ENCODE results near the gene RSPH10B2.
"Not testable (repeated sequence)": the region's sequence is repeated elsewhere in the genome, so short reads cannot be mapped to it uniquely, and the experiment has no call there.

RSPH10B2 gene

DNA sequence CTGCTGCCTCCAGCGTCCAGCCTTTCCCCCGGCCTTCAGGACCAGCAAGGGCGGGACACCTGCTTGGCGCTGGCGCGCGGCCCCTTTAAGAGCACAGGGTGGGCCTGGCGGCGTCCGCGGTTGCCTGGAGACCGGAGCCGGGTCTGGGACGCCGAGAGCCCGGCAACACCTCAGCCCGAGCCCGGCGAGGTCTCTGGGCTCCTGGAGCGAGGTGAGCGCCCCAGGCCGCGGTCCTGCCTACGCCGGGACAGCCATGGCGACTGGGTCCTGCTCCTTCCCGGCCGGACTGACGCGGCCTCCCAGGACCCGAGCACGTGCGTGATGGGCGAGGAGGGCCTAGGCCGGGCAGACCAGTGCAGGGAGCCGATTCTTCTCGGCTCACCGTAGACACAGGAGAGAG, at the start of gene RSPH10B2:
TSS of gene RSPH10B2 (plus strand) at position 140 of the 400 bp plus-strand sequence. CDS start 3,575 bp downstream, outside the sequence.
- H3K36me3 Mint-ChIP-seq, H3K27me3 Mint-ChIP-seq, H3K4me3 Mint-ChIP-seq: not testable (repeated sequence)

DNA sequence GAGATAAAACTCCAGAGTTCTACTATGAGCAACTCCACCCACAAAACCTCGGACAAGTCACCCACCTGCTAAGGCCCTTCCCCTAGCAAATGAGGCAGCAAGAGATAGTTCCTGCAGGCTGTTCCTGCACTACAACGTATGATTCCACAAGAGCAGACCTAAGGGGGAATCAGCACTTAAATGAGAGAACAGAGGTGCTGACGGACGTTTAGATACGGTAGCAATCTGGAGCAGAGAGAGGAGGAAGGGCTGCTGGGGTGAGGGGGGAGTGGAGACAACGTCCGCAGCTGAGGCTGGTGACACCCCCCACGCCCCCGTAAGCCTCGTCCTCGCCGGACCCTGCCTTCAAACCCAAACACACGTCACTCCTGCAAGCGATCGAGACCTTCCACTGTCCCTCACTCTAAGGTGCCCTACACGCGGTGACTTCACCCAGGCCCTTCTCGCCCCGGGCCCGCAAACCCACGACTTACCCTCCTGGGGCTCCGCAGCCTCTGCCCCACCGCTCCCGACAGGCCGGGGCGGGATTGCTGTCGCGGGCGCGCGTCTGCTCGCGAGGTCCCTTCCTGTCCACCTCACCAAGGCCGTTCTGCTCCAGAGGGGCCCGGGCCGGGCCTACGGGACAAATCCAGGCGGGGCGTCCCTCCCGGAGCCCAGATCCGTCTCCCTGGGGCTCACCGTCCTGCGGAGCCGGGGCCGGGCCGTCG, 47.8 kb upstream of the RSPH10B2 start:
- Mint-ChIP-seq H3K9me3 (peaks cover 9 to 12% of the 10 kb centered on the region in 2 donors), H3K27ac (peak overlapping the region; percentile 94), H3K27me3 (peaks cover 0 to under 1% of the 10 kb centered on the region in 2 donors), H3K4me3 (peak overlapping the region; percentile 93 to 95), H3K36me3 (peaks cover 32 to 40% of the 10 kb centered on the region in 2 donors), H3K4me1 (peaks cover 32 to 49% of the 10 kb centered on the region in 2 donors)
- peak; percentile 40 to 45 for ATAC-seq (replicated peaks)
- DNase-seq = no peak

More for the DNA sequence above, at the start of gene RSPH10B2:
- peak in 1 of 2 donors; percentile 29 for ATAC-seq (replicated peaks)
- DNase-seq, H3K27ac Mint-ChIP-seq, H3K9me3 Mint-ChIP-seq, H3K4me1 Mint-ChIP-seq: not testable (repeated sequence)

DNA sequence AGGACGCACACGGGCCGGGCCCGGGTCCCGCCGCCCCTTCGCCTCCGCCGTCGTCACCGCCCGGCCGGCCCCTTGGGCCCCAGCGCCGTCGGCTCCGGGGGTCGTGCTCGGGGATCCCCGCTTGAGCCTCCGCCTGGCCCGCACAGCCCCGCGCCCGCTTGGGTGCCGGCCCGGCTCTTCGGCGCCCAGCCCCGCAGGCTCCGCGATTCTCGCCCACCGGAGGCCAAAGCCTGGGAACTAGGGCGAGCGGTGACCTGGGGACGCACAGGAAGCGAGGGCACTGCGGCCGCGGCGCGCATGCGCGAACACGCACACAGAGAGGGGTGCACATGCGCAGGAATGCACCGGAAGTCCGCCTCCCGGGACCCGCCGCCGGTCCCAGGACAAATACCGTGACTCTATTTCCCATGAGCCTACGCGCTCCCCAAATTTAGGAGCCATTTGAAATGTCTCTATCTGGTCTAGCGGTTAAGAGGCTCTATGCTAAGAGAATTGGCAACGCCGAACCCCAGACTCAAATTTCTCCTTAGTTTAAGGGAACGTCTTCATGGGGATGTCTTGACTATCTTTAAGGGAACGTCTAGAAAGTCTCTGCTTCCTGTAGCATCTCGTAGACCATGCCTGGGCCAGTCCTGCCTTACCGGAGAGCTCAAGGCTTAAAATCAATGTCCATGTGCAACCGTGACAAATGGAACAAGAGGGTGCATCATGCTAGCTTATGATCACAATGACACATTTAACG, 47.1 kb upstream of the RSPH10B2 start, which contains the start of gene ZNF12:
TSS of gene ZNF12 (minus strand) at position 282 of the 742 bp plus-strand sequence. CDS start 1,774 bp downstream, outside the sequence.
- ATAC-seq (replicated peaks) (peak; percentile 92 to 93), DNase-seq (peak; percentile 95)
- H3K27ac Mint-ChIP-seq = peak within 1 kb of the TSS; percentile 94
- peak within 1 kb of the TSS; percentile 93 to 95 for H3K4me3 Mint-ChIP-seq
- H3K4me1 Mint-ChIP-seq = peaks cover 28 to 42% of the 10 kb centered on the region in 2 donors
- peaks cover 8 to 10% of the 10 kb centered on the region in 2 donors for H3K9me3 Mint-ChIP-seq
- H3K27me3 Mint-ChIP-seq = peaks cover 0 to 4% of the 10 kb centered on the region in 2 donors
- H3K36me3 Mint-ChIP-seq = peaks cover 27 to 36% of the 10 kb centered on the region in 2 donors

DNA sequence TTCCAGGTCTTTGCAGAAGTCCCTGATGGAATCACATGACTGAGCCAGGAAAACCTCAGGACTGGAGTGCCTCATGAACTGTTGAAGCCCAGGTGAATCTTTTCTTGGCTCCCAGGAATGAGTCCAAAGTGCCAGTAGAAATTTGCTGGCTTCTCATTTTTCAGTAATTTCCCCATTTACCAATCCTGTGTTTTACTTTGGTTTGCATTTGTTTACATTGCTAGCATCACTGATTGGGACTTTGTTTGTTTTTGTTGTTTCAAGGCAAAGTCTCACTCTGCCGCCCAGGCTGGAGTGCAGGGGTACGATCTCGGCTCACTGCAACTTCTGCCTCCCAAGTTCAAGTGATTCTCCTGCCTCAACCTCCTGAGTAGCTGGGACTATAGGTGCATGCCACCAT, 45.6 kb upstream of the RSPH10B2 start:
- Mint-ChIP-seq H3K27ac (no peak overlapping the region), H3K36me3 (peaks cover 16 to 23% of the 10 kb centered on the region in 2 donors), H3K4me1 (peaks cover 18 to 27% of the 10 kb centered on the region in 2 donors), H3K9me3 (peaks cover 3 to 5% of the 10 kb centered on the region in 2 donors), H3K27me3 (peaks cover 0 to 4% of the 10 kb centered on the region in 2 donors), H3K4me3 (no peak overlapping the region)
- ATAC-seq (replicated peaks) = no peak
- DNase-seq = no peak

DNA sequence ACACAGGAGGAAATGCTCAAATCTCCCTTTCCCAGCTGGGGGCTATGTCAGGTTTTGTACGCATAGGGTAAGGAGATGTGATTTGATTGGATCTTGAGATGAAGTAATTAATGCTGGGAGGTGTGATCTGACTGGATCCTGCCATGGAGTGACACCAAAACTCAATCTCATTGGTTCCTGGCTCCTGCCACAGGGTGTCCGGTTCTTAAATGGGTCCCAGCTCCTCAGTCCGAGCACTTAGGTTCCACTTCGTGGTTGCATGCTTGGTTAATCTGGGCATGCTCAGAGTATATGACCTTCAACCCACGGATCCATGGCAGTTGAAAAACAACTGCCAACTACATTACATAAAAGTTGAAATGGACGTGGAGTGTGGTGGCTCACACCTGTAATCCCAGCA, 44.1 kb upstream of the RSPH10B2 start:
- ATAC-seq (replicated peaks) (no peak), DNase-seq (no peak)
- peaks cover 0 to 1% of the 10 kb centered on the region in 2 donors for H3K9me3 Mint-ChIP-seq
- no peak overlapping the region for H3K27ac Mint-ChIP-seq
- H3K4me3 Mint-ChIP-seq = no peak overlapping the region
- peaks cover 0 to 4% of the 10 kb centered on the region in 2 donors for H3K27me3 Mint-ChIP-seq
- peaks cover 10 to 14% of the 10 kb centered on the region in 2 donors for H3K36me3 Mint-ChIP-seq
- H3K4me1 Mint-ChIP-seq = peaks cover 16 to 24% of the 10 kb centered on the region in 2 donors

DNA sequence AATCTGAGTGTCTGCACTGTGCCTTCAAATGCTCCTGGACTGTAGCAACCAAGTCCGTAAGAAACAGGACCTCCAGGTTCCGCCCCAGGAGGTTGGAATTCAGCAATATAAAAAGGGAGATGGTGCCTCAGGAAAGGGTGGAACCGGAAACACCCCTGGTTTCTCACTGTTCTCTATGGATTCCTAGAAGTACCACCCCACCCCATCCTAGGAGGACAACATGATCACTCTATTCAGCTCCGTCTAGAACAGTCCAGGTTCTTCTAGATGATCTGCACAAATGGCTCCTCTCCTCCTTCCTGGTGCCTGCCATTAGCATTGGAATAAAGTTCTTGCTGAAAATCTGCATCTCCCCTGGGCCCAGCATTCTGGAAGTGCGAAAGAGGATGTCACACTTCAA, 39.5 kb upstream of the RSPH10B2 start:
- H3K36me3 Mint-ChIP-seq = peaks cover 2 to 4% of the 10 kb centered on the region in 2 donors
- peaks cover 6 to 13% of the 10 kb centered on the region in 2 donors for H3K4me1 Mint-ChIP-seq
- no peaks in the 10 kb centered on the region for H3K9me3 Mint-ChIP-seq
- H3K27ac Mint-ChIP-seq = no peak overlapping the region
- H3K27me3 Mint-ChIP-seq = peaks cover 20 to 22% of the 10 kb centered on the region in 2 donors
- ATAC-seq (replicated peaks) = no peak
- H3K4me3 Mint-ChIP-seq = no peak overlapping the region
- no peak for DNase-seq

DNA sequence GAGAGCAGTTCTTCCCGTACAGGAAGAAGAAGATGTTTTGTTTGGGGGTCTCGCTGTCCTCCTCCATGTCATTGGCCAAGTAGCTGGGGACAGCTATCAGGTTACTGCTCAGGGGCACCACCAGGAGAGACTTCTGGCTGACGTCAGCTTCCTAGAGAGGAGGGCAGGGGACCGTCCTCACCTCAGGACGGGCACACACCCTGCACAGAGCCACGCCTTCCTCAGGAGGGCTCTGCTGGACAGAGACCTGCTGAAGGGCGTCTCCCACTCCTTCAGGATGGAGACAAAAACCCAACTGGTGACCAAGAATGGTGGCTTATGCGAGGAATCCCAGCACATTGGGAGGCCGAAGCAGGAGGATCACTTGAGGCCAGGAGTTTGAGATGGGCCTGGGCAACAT, 38.0 kb upstream of the RSPH10B2 start:
- not testable (repeated sequence) for DNase-seq; H3K4me3 Mint-ChIP-seq; H3K27ac Mint-ChIP-seq; ATAC-seq (replicated peaks); H3K9me3 Mint-ChIP-seq; H3K36me3 Mint-ChIP-seq
- H3K27me3 Mint-ChIP-seq = peaks cover 22 to 24% of the 10 kb centered on the region in 2 donors
- H3K4me1 Mint-ChIP-seq = peaks cover 6 to 13% of the 10 kb centered on the region in 2 donors

DNA sequence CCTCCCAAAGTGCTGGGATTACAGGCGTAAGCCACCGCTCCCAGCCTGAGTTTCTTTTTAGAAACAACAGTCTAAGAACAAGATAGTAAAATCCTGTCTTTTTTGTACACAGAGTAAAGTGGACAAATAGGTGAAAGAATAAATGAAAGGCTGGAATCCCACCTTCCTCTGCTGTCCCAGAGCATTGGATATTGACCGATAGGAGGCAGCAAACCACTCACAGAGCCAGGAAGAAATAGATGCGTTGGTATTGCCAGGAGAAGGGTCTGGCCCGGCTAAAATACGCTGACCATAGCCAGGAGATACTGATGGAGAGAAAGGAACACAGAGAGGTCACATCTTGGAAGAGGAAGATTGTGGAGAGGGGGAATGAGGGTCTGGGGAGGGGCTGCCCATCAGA, 35.8 kb upstream of the RSPH10B2 start:
- Mint-ChIP-seq H3K4me1 (peaks cover 6 to 13% of the 10 kb centered on the region in 2 donors), H3K4me3 (no peak overlapping the region), H3K27me3 (peaks cover 22 to 23% of the 10 kb centered on the region in 2 donors), H3K36me3 (no peaks in the 10 kb centered on the region), H3K27ac (no peak overlapping the region), H3K9me3 (no peaks in the 10 kb centered on the region)
- no peak for DNase-seq
- ATAC-seq (replicated peaks) = no peak

DNA sequence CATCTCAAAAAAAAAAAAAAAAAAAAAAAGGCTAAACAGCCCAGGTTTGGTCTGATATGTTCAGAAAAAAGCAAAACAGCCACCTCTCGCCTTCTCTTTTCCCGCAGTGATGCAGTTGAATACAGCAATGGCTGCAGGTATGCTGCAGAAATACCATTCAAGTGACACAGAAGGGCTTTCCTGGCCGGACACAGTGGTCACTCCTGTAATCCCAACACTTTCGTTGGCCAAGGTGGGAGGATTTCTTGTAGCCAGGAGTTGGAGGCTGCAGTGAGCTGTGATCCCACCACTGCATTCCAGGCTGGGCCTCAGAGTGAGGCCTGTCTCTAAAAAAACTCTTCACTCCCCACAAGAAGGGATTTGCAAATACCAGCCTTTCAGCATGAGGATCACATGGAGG, 29.6 kb upstream of the RSPH10B2 start:
- not testable (repeated sequence) for DNase-seq; H3K4me3 Mint-ChIP-seq; H3K36me3 Mint-ChIP-seq; H3K9me3 Mint-ChIP-seq; ATAC-seq (replicated peaks); H3K27me3 Mint-ChIP-seq
- Mint-ChIP-seq H3K4me1 (peaks cover 5 to 24% of the 10 kb centered on the region in 2 donors), H3K27ac (peak overlapping the region; percentile 17)

DNA sequence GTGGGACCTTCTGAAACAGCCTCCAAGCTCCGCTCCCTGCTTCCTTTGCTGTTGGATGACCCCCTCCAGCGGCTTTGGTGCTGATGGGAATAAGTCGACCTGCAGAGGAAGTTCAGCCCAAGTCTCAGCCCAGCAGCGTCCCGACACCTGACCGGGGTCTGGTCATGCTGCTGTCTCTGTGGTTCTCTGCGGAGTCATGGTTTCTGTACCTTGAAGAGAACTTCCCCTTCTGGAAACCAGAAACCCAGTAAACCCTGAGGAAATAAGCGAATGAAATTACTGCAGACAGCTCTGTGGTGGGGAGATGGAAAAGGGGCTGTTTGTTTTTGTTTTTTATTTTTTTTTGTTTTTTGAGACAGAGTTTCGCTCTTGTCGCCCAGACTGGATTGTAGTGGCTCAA, 28.9 kb upstream of the RSPH10B2 start:
- Mint-ChIP-seq H3K9me3 (peaks cover 0 to 2% of the 10 kb centered on the region in 2 donors), H3K27me3 (peaks cover 0 to 7% of the 10 kb centered on the region in 2 donors), H3K4me1 (peaks cover 5 to 28% of the 10 kb centered on the region in 2 donors), H3K4me3 (peak overlapping the region; percentile 18 to 59), H3K27ac (no peak overlapping the region), H3K36me3 (peaks cover 0 to 4% of the 10 kb centered on the region in 2 donors)
- peak; percentile 63 for DNase-seq
- ATAC-seq (replicated peaks) = peak; percentile 45 to 50

DNA sequence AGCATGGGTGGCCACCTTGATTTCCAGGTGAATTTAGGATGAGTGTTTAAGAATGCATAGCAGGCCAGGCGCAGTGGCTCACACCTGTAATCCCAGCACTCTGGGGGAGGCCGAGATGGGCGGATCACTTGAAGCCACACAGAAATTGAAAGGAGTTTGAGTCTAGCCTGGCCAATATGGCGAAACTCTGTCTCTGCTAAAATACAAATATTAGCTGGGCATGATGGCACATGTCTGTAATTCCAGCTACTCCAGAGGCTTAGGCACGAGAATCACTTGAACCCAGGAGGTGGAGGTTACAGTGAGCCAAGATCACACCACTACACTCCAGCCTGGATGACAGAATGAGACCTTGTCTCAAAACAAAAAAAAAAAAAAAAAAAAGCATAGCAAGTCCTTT, 27.6 kb upstream of the RSPH10B2 start:
- H3K27ac Mint-ChIP-seq; H3K4me3 Mint-ChIP-seq; H3K36me3 Mint-ChIP-seq; DNase-seq; H3K27me3 Mint-ChIP-seq; H3K9me3 Mint-ChIP-seq; ATAC-seq (replicated peaks): not testable (repeated sequence)
- peaks cover 8 to 41% of the 10 kb centered on the region in 2 donors for H3K4me1 Mint-ChIP-seq

DNA sequence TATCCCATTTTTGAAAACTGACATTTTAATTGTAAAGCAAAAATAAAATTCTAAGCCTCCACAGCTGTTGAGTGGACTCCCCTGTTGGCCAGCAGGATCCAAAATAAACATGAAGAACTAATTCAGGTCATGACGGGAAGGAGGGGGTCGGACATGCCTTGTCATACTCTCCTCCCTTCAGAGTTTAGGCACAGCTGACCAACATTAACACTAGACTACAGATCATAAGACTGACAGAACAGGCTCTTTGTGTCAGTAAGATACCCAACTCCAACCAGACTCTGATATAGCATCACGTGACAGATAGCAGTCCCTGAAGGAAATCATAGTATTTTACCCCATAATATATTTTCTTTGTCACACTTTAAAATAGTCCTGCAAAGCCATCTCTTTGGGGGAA, 26.2 kb upstream of the RSPH10B2 start:
- peaks cover 7 to 9% of the 10 kb centered on the region in 2 donors for H3K36me3 Mint-ChIP-seq
- H3K27me3 Mint-ChIP-seq = no peaks in the 10 kb centered on the region
- no peak overlapping the region for H3K27ac Mint-ChIP-seq
- H3K4me1 Mint-ChIP-seq = peaks cover 9 to 47% of the 10 kb centered on the region in 2 donors
- no peak for DNase-seq
- H3K9me3 Mint-ChIP-seq = peaks cover 0 to 2% of the 10 kb centered on the region in 2 donors
- no peak overlapping the region for H3K4me3 Mint-ChIP-seq
- no peak for ATAC-seq (replicated peaks)

DNA sequence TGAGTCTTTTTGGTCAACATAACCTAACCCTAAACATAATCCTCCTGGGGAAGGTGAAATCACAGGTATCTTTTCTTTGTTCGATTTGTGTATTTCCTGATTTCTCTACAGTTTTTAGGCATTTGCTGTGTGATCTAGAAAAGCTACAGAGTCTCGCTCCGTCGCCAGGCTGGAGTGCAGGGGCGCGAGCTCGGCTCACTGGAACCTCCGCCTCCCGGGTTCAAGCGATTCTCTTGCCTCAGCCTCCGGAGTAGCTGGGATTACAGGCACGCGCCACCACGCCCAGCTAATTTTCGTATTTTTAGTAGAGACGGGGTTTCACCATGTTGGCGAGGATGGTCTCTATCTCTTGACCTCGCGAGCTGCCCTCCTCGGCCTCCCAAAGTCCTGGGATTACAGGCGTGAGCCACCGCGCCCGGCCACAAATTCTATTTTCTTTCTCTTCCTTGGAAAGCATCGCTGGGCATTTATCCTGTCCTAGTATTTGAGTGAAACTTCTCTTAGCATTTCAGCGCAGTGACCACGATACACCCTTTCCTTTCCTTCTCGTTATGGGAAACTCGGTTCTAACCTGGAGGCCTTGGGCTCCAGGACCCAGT, 24.9 kb upstream of the RSPH10B2 start:
- Mint-ChIP-seq H3K4me3 (peak overlapping the region; percentile 90 to 96), H3K4me1 (peaks cover 9 to 52% of the 10 kb centered on the region in 2 donors), H3K36me3 (peaks cover 12 to 17% of the 10 kb centered on the region in 2 donors), H3K27ac (peak overlapping the region; percentile 88)
- not testable (repeated sequence) for DNase-seq; H3K27me3 Mint-ChIP-seq; H3K9me3 Mint-ChIP-seq; ATAC-seq (replicated peaks)
